Measurements from ENCODE around the gene KRTAP29-1.
"Not testable (repeated sequence)": the region's sequence is repeated elsewhere in the genome, so short reads cannot be mapped to it uniquely, and the experiment has no call there.

- not testable (repeated sequence) for TF ChIP-seq CTCF, POLR2A (IDR thresholded peaks at IDR 0.05)
Observed at GRCh38 chr17:41255381-41256290, 47.0 kb downstream of the KRTAP29-1 start, which contains the start of gene KRTAP9-9.

Measured in esophagus squamous epithelium (tissue), 4 donors.